HS-5 (cell line): ENCODE data around the gene NAT8L.

ENCODE experiments used
- DNase-seq: peaks from one replicate; pipeline ENCODE4 v3.0.0-alpha.2; 2012; ENCODE audit warnings: low read depth

Gene NAT8L

GRCh38 chr4:2046031-2046961 is 12.8 kb upstream of the NAT8L start:
- no peak for DNase-seq

- no peak for DNase-seq
Observed at GRCh38 chr4:2047031-2047660, 12.0 kb upstream of the NAT8L start.

GRCh38 chr4:2047781-2048581 is 11.1 kb upstream of the NAT8L start:
- DNase-seq, result no peak

GRCh38 chr4:2048831-2049230 is 10.3 kb upstream of the NAT8L start:
- DNase-seq, result no peak

- no peak for DNase-seq
Observed at GRCh38 chr4:2049381-2049780, 9.7 kb upstream of the NAT8L start.

GRCh38 chr4:2049811-2050210 is 9.3 kb upstream of the NAT8L start:
- no peak for DNase-seq

GRCh38 chr4:2051086-2051485 is 8.0 kb upstream of the NAT8L start:
- DNase-seq, result no peak

- no peak for DNase-seq
Observed at GRCh38 chr4:2054217-2054616, 4.9 kb upstream of the NAT8L start.

GRCh38 chr4:2057382-2058065 is 1.6 kb upstream of the NAT8L start:
- DNase-seq, result no peak

- DNase-seq, result no peak
Observed at GRCh38 chr4:2058264-2059045, 672 bp upstream of the NAT8L start.

- DNase-seq, result no peak
Observed at GRCh38 chr4:2059726-2060602, 837 bp downstream of the NAT8L start.

- no peak for DNase-seq
Observed at GRCh38 chr4:2060611-2061185, 1.6 kb downstream of the NAT8L start.

- no peak for DNase-seq
Observed at GRCh38 chr4:2061186-2062131, 2.3 kb downstream of the NAT8L start.

- DNase-seq, result no peak
Observed at GRCh38 chr4:2062168-2062807, 3.2 kb downstream of the NAT8L start.

GRCh38 chr4:2062808-2063524 is 3.8 kb downstream of the NAT8L start:
- no peak for DNase-seq

GRCh38 chr4:2063557-2064275 is 4.6 kb downstream of the NAT8L start:
- DNase-seq, result no peak
